HepG2 (cell line): Measurements from ENCODE around the gene GTF2A2. TPM values are rescaled to one million over a fixed set of nuclear protein-coding genes. Genes with fewer than 3 reads are reported as not detected.

Experiments
- BORCS8-MEF2B ChIP-seq: sonication (generic); formaldehyde crosslinking; IDR thresholded peaks from 2 replicates; pipeline ENCODE4 v1.8.0; 2022; ENCODE audit warnings: mild to moderate bottlenecking, missing genetic modification reagents
- GZF1 ChIP-seq: sonication (generic); formaldehyde crosslinking; IDR thresholded peaks from 2 replicates; pipeline ENCODE4 v1.5.1; 2020; ENCODE audit warnings: mild to moderate bottlenecking, missing genetic modification reagents
- HMG20B ChIP-seq: conservative IDR thresholded peaks from 2 replicates; pipeline ENCODE4 v1.6.1; 2016; ENCODE audit warnings: missing genetic modification reagents, missing compliant biosample characterization
- HNF4G ChIP-seq, 2 experiments: sonication (generic) in 1 of 2; formaldehyde crosslinking in 1 of 2; IDR thresholded peaks; 2 replicates each; pipeline versions ENCODE4 v1.4.0 to v1.6.1; 2011 to 2020; ENCODE audit warnings: borderline replicate concordance in 2 of 2, low read depth in 2 of 2, mild to moderate bottlenecking in 2 of 2, low read length in 1 of 2, missing genetic modification reagents in 1 of 2, moderate library complexity in 1 of 2
- NONO ChIP-seq, 2 experiments: fragments of 450-650 bp in 1 of 2; sonication (generic) in 1 of 2; formaldehyde crosslinking in 1 of 2; IDR thresholded peaks in 1 of 2; conservative IDR thresholded peaks in 1 of 2; 2 replicates each; pipeline versions ENCODE4 v1.6.1 to v1.8.0; 2017 to 2022; ENCODE audit warnings: mild to moderate bottlenecking in 1 of 2, missing genetic modification reagents in 1 of 2, moderate library complexity in 1 of 2
- PITX1 ChIP-seq: sonication (generic); formaldehyde crosslinking; IDR thresholded peaks from 2 replicates; pipeline ENCODE4 v1.5.1; 2020; ENCODE audit warnings: mild to moderate bottlenecking, missing genetic modification reagents
- RAD51 ChIP-seq: fragments of 450-650 bp; IDR thresholded peaks from 2 replicates; pipeline ENCODE4 v1.6.1; 2016; ENCODE audit warnings: borderline replicate concordance
- RBFOX2 ChIP-seq: fragments of 200-400 bp; formaldehyde crosslinking; IDR thresholded peaks from 2 replicates; pipeline ENCODE4 v1.6.1; 2017; ENCODE audit warnings: low read depth, mild to moderate bottlenecking, low read length
- SALL1 ChIP-seq: sonication (generic); formaldehyde crosslinking; IDR thresholded peaks from 2 replicates; pipeline ENCODE4 v1.8.0; 2022; ENCODE audit warnings: mild to moderate bottlenecking, missing genetic modification reagents
- SETDB1 ChIP-seq: sonication (generic); formaldehyde crosslinking; IDR thresholded peaks from 2 replicates; pipeline ENCODE4 v1.5.1; 2020; ENCODE audit warnings: missing genetic modification reagents, mild to moderate bottlenecking, borderline replicate concordance
- SMYD3 ChIP-seq: sonication (generic); formaldehyde crosslinking; IDR thresholded peaks from 2 replicates; pipeline ENCODE4 v1.8.1; 2023; ENCODE audit warnings: mild to moderate bottlenecking, missing genetic modification reagents
- ZBTB14 ChIP-seq: sonication (generic); formaldehyde crosslinking; IDR thresholded peaks from 2 replicates; pipeline ENCODE4 v1.4.0; 2020; ENCODE audit warnings: missing genetic modification reagents
- ZFP62 ChIP-seq: sonication (generic); formaldehyde crosslinking; IDR thresholded peaks from 2 replicates; pipeline ENCODE4 v1.4.0; 2020; ENCODE audit warnings: missing genetic modification reagents
- ZKSCAN1 ChIP-seq: fragments of 150-350 bp; IDR thresholded peaks from 2 replicates; pipeline ENCODE4 v1.6.1; 2014; ENCODE audit warnings: low read length
- ZNF276 ChIP-seq: sonication (generic); formaldehyde crosslinking; IDR thresholded peaks from 2 replicates; pipeline ENCODE4 v1.4.0; 2020; ENCODE audit warnings: mild to moderate bottlenecking, low read depth, missing genetic modification reagents
- ZNF281 ChIP-seq: sonication (generic); formaldehyde crosslinking; IDR thresholded peaks from 2 replicates; pipeline ENCODE4 v1.4.0; 2020; ENCODE audit warnings: missing genetic modification reagents, borderline replicate concordance
- ZNF501 ChIP-seq: sonication (generic); formaldehyde crosslinking; IDR thresholded peaks from 2 replicates; pipeline ENCODE4 v1.5.1; 2020; ENCODE audit warnings: mild to moderate bottlenecking, moderate library complexity, missing genetic modification reagents
- ZNF724P ChIP-seq: sonication (generic); formaldehyde crosslinking; IDR thresholded peaks from 2 replicates; pipeline ENCODE4 v1.8.0; 2022; ENCODE audit warnings: missing genetic modification reagents, borderline replicate concordance
- ZNF773 ChIP-seq: sonication (generic); formaldehyde crosslinking; IDR thresholded peaks from 2 replicates; pipeline ENCODE4 v1.4.0; 2020; ENCODE audit warnings: missing genetic modification reagents, borderline replicate concordance
- ZSCAN20 ChIP-seq: sonication (generic); formaldehyde crosslinking; IDR thresholded peaks from 2 replicates; pipeline ENCODE4 v1.4.0; 2020; ENCODE audit warnings: missing genetic modification reagents, mild to moderate bottlenecking, borderline replicate concordance
- ZSCAN21 ChIP-seq: sonication (generic); formaldehyde crosslinking; IDR thresholded peaks from 2 replicates; pipeline ENCODE4 v1.8.0; 2022; ENCODE audit warnings: mild to moderate bottlenecking, missing genetic modification reagents, moderate library complexity, borderline replicate concordance
- polyA plus RNA-seq, 8 experiments: library from polyadenylated mRNA; depleted of rRNA in 3 of 8; stranded (reverse) in 7 of 8; unstranded in 1 of 8; fragments of >200 nt; fragmentation: Illumina TruSeq in 4 of 8; extraction: Trizol in 4 of 8; gene quantifications; 2 replicates each; pipeline versions ENCODE4 v1.2.1 to v1.2.3, GENCODE V29; 2011 to 2016; ENCODE audit warnings: low read depth in 4 of 8, missing spikeins in 1 of 8, mixed read lengths in 1 of 8; ENCODE audit not compliant: insufficient read depth in 1 of 8
- total RNA-seq, 5 experiments: library from RNA; depleted of rRNA; stranded (reverse); fragments of >200 nt; fragmentation: Illumina TruSeq; extraction: Trizol; gene quantifications; 2 replicates each; pipeline ENCODE4 v1.2.3, GENCODE V29; 2016; ENCODE audit warnings: low read depth in 1 of 5

Gene GTF2A2
- total and polyA plus RNA-seq, 2 of the 13 experiments (the other 11 are each of a cell fraction or from before 2014, with no cell fraction given): 24.4 to 106 TPM

GRCh38 chr15:59688782-59689625 lies 31.7 kb upstream of the GTF2A2 start, which contains the start of gene BNIP2 (continued):
- TF ChIP-seq ZKSCAN1 (no peak), ZNF724P (CRISPR knock-in tag) (peak; percentile 83; the same call in 1 of the 2 replicates), HMG20B (CRISPR knock-in tag) (no peak), RAD51 (no peak), SETDB1 (CRISPR knock-in tag) (no peak), RBFOX2 (peak; percentile 98), ZFP62 (CRISPR knock-in tag) (no peak), ZSCAN21 (peak; percentile 77; the same call in 1 of the 2 replicates), ZNF773 (CRISPR knock-in tag) (no peak), ZSCAN20 (CRISPR knock-in tag) (0 out of 2 replicates have a peak, but pooled peaks have one; percentile 46), ZBTB14 (peak; percentile 40; the same call in 1 of the 2 replicates), NONO (IDR thresholded peaks at IDR 0.05) (no peak), NONO (CRISPR knock-in tag; conservative IDR thresholded peaks at IDR 0.05) (peak; percentile 75), ZNF276 (peak; percentile 47; the same call in 1 of the 2 replicates), HNF4G (IDR thresholded peaks at IDR 0.05; ENCODE audit: borderline replicate concordance, low read depth, low read length) (no peak), HNF4G (CRISPR knock-in tag; IDR thresholded peaks at IDR 0.05; ENCODE audit: borderline replicate concordance, low read depth) (no peak), ZNF281 (CRISPR knock-in tag) (peak; percentile 65; the same call in 1 of the 2 replicates), ZNF501 (CRISPR knock-in tag) (peak; percentile 78), SALL1 (CRISPR knock-in tag) (peak; percentile 79; the same call in 1 of the 2 replicates), BORCS8-MEF2B (peak; percentile 78), PITX1 (CRISPR knock-in tag) (peak; percentile 41; the same call in 1 of the 2 replicates), SMYD3 (no peak), GZF1 (CRISPR knock-in tag) (peak; percentile 62; the same call in 1 of the 2 replicates)
